ENCODE measurements around the gene GNG14.
A peak's percentile ranks its signal among the peaks of the same experiment; 100 is the strongest.
"Not testable (repeated sequence)": the region's sequence is repeated elsewhere in the genome, so short reads cannot be mapped to it uniquely, and the experiment has no call there.

The GNG14 gene

DNA sequence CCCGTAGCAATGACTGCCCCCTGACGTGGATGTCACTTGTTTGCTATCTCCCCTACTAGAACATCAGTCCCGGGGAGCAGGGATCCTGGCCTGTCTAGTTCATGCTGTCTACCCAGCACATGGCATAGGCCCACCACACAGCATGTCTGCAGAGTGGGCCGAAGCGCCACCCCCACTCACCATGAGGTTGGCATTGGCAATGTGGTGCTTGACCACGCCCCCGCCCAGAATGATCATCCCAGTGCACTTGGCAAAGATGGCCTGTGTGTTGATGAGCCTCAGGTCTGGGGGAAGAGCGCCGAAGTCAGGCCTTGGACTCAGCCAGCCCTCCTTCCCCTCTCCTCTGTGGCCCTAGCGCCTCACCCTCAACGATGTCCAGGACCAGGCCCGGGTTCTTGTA, 10.9 kb upstream of the GNG14 start:
- Histone ChIP-seq H3K9me3 (ENCODE audit: low read length) (no peaks in the 10 kb centered on the region), H3K4me3 (ENCODE audit: low read depth, low read length, poor library complexity, severe bottlenecking) (no peak overlapping the region), H3K9me2 (ENCODE audit: low read depth, low read length) (no peaks in the 10 kb centered on the region), H3K4me2 (ENCODE audit: low read length) (no peak overlapping the region), H3K9ac (ENCODE audit: low read length) (no peak overlapping the region), H3K27me3 (ENCODE audit: insufficient read depth, low read length) (no peaks in the 10 kb centered on the region), H3K4me1 (ENCODE audit: insufficient read depth, low read length, severe bottlenecking) (no peaks in the 10 kb centered on the region), H4K20me1 (ENCODE audit: insufficient read depth, low read length) (no peaks in the 10 kb centered on the region), H3F3A (ENCODE audit: insufficient read depth, low read length) (no peaks in the 10 kb centered on the region), H3K79me2 (ENCODE audit: insufficient read depth, low read length) (0 out of 2 replicates have a peak, but pooled peaks cover 4% of the 10 kb centered on the region), H2AFZ (ENCODE audit: low read length) (no peak overlapping the region), H3K27ac (ENCODE audit: low read depth, low read length, poor library complexity, severe bottlenecking) (no peak overlapping the region), H3K36me3 (ENCODE audit: insufficient read depth, low read length) (peaks cover 66% of the 10 kb centered on the region)
- TF ChIP-seq, protein P1, sequence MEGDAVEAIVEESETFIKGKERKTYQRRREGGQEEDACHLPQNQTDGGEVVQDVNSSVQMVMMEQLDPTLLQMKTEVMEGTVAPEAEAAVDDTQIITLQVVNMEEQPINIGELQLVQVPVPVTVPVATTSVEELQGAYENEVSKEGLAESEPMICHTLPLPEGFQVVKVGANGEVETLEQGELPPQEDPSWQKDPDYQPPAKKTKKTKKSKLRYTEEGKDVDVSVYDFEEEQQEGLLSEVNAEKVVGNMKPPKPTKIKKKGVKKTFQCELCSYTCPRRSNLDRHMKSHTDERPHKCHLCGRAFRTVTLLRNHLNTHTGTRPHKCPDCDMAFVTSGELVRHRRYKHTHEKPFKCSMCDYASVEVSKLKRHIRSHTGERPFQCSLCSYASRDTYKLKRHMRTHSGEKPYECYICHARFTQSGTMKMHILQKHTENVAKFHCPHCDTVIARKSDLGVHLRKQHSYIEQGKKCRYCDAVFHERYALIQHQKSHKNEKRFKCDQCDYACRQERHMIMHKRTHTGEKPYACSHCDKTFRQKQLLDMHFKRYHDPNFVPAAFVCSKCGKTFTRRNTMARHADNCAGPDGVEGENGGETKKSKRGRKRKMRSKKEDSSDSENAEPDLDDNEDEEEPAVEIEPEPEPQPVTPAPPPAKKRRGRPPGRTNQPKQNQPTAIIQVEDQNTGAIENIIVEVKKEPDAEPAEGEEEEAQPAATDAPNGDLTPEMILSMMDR (IDR thresholded peaks at IDR 0.05; ENCODE audit: low read length), result no peak
- TF ChIP-seq EZH2 (IDR thresholded peaks at IDR 0.05; ENCODE audit: borderline replicate concordance, low read length), result no peak

DNA sequence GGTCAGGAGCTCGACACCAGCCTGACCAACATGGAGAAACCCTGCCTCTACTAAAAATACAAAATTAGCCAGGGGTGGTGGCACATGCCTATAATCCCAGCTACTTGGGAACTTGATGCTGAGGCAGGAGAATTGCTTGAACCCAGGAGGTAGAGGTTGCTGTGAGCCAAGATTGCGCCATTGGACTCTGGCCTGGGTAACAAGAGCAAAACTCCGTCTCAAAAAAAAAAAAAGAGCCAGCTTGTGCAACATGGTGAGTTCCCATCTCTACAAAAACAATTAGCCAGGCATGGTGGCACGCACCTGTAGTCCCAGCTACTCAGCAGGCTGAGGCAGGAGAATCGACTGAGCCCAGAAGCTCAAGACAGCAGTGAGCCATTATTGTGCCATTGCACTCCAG, 9.8 kb upstream of the GNG14 start:
- not testable (repeated sequence) for H2AFZ ChIP-seq (ENCODE audit: low read length); H3K79me2 ChIP-seq (ENCODE audit: insufficient read depth, low read length); H3K9ac ChIP-seq (ENCODE audit: low read length); H3F3A ChIP-seq (ENCODE audit: insufficient read depth, low read length); H3K4me2 ChIP-seq (ENCODE audit: low read length); H4K20me1 ChIP-seq (ENCODE audit: insufficient read depth, low read length); H3K9me3 ChIP-seq (ENCODE audit: low read length); H3K27ac ChIP-seq (ENCODE audit: low read depth, low read length, poor library complexity, severe bottlenecking); H3K4me3 ChIP-seq (ENCODE audit: low read depth, low read length, poor library complexity, severe bottlenecking); H3K9me2 ChIP-seq (ENCODE audit: low read depth, low read length); H3K4me1 ChIP-seq (ENCODE audit: insufficient read depth, low read length, severe bottlenecking); H3K27me3 ChIP-seq (ENCODE audit: insufficient read depth, low read length)
- peaks cover 58% of the 10 kb centered on the region for H3K36me3 ChIP-seq (ENCODE audit: insufficient read depth, low read length)

DNA sequence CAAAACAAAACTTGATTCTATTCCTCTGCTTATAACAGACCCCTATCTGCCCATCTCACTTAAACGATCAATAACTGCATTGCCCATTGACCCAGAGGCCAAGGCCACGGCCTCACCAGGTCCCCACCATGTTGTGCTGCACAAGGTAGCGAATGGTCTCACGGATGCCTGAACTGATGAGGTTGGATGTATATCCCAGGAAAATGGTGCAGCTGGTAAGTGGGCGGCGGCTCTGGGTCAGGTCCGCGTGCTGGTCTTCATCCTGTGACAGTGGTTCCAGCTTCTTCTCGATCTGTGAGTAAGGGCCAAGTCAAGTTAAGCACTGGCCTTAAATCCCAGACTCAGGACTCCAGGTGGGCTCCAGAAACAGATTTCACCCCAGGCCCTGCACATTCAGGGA, 7.8 kb upstream of the GNG14 start:
- H3K27me3 ChIP-seq (ENCODE audit: insufficient read depth, low read length), result no peaks in the 10 kb centered on the region
- H3K4me2 ChIP-seq (ENCODE audit: low read length), result peak overlapping the region; percentile 28; the same call in 1 of the 2 replicates
- 0 out of 2 replicates have a peak, but pooled peaks cover 4% of the 10 kb centered on the region for H3K79me2 ChIP-seq (ENCODE audit: insufficient read depth, low read length)
- no peaks in the 10 kb centered on the region for H3K9me2 ChIP-seq (ENCODE audit: low read depth, low read length)
- no peak overlapping the region for H3K4me3 ChIP-seq (ENCODE audit: low read depth, low read length, poor library complexity, severe bottlenecking)
- H2AFZ ChIP-seq (ENCODE audit: low read length), result no peak overlapping the region
- H3K4me1 ChIP-seq (ENCODE audit: insufficient read depth, low read length, severe bottlenecking), result no peaks in the 10 kb centered on the region
- no peaks in the 10 kb centered on the region for H4K20me1 ChIP-seq (ENCODE audit: insufficient read depth, low read length)
- H3K9me3 ChIP-seq (ENCODE audit: low read length), result no peaks in the 10 kb centered on the region
- H3K9ac ChIP-seq (ENCODE audit: low read length), result no peak overlapping the region
- TF ChIP-seq, protein P1 (IDR thresholded peaks at IDR 0.05; ENCODE audit: low read length), result no peak
- TF ChIP-seq EZH2 (IDR thresholded peaks at IDR 0.05; ENCODE audit: borderline replicate concordance, low read length), result no peak
- H3K36me3 ChIP-seq (ENCODE audit: insufficient read depth, low read length), result peaks cover 46% of the 10 kb centered on the region
- H3F3A ChIP-seq (ENCODE audit: insufficient read depth, low read length), result no peaks in the 10 kb centered on the region
- H3K27ac ChIP-seq (ENCODE audit: low read depth, low read length, poor library complexity, severe bottlenecking), result no peak overlapping the region

Measured in OCI-LY1 (cell line).